ENCODE measurements around the gene ACTL6B. TPM values are rescaled to one million over a fixed set of nuclear protein-coding genes. Genes with fewer than 3 reads are reported as not detected.

ACTL6B gene
- total RNA-seq, 1 experiment from 2014 or later, result not detected

- H3K4me1 ChIP-seq (ENCODE audit: insufficient read depth, low read length), result no peaks in the 10 kb centered on the region
- BruUV-seq (replicated peaks), result no TSS peak
- H3K27ac ChIP-seq (ENCODE audit: low read length), result no peak overlapping the region
- no peak overlapping the region for H3K4me3 ChIP-seq (ENCODE audit: low read length)
- POLR2A ChIA-PET (ENCODE audit: unreplicated experiment), result no interaction called here
- no peaks in the 10 kb centered on the region for H3K9me2 ChIP-seq (replicated peaks; ENCODE audit: low read length)
- H3K9ac ChIP-seq (ENCODE audit: low read length), result no peak overlapping the region
- H3K9me3 ChIP-seq (ENCODE audit: low read length), result no peaks in the 10 kb centered on the region
- CTCF ChIA-PET, result no interaction called here
- no peak overlapping the region for H3K4me2 ChIP-seq (ENCODE audit: low read length)
- no peaks in the 10 kb centered on the region for H3K36me3 ChIP-seq (ENCODE audit: low read depth, low read length)
- DNase-seq, result no peak
- H3K79me2 ChIP-seq (ENCODE audit: low read length), result no peaks in the 10 kb centered on the region
- H3K27me3 ChIP-seq (ENCODE audit: low read length), result no peaks in the 10 kb centered on the region
- intact Hi-C loops (cut with micrococcal nuclease), result no loop called here
- TF ChIP-seq EZH2 (IDR thresholded peaks at IDR 0.05; ENCODE audit: low read length, unreplicated experiment) (no peak), CTCF (conservative IDR thresholded peaks at IDR 0.05; ENCODE audit: low read depth, low read length) (no peak), EZH2phosphoT487 (IDR thresholded peaks at IDR 0.05; ENCODE audit: borderline replicate concordance, low read length) (no peak)
- no peak for ATAC-seq
- no peak overlapping the region for H2AFZ ChIP-seq (ENCODE audit: low read length)
- no peaks in the 10 kb centered on the region for H3F3A ChIP-seq (ENCODE audit: low read length, unreplicated experiment)
- H4K20me1 ChIP-seq (ENCODE audit: low read length), result no peaks in the 10 kb centered on the region
Measured at GRCh38 chr7:100620804-100621203, 35.4 kb downstream of the ACTL6B start.

- Histone ChIP-seq H3K4me2 (ENCODE audit: low read length) (no peak overlapping the region), H3K36me3 (ENCODE audit: low read depth, low read length) (no peaks in the 10 kb centered on the region), H2AFZ (ENCODE audit: low read length) (no peak overlapping the region), H3K4me3 (ENCODE audit: low read length) (no peak overlapping the region), H3K9me3 (ENCODE audit: low read length) (no peaks in the 10 kb centered on the region), H3K27ac (ENCODE audit: low read length) (no peak overlapping the region), H3F3A (ENCODE audit: low read length, unreplicated experiment) (no peaks in the 10 kb centered on the region), H3K9ac (ENCODE audit: low read length) (no peak overlapping the region), H3K9me2 (replicated peaks; ENCODE audit: low read length) (no peaks in the 10 kb centered on the region), H3K27me3 (ENCODE audit: low read length) (no peaks in the 10 kb centered on the region), H4K20me1 (ENCODE audit: low read length) (no peaks in the 10 kb centered on the region), H3K79me2 (ENCODE audit: low read length) (no peaks in the 10 kb centered on the region), H3K4me1 (ENCODE audit: insufficient read depth, low read length) (no peaks in the 10 kb centered on the region)
- ATAC-seq, result no peak
- TF ChIP-seq CTCF (conservative IDR thresholded peaks at IDR 0.05; ENCODE audit: low read depth, low read length) (no peak), EZH2phosphoT487 (IDR thresholded peaks at IDR 0.05; ENCODE audit: borderline replicate concordance, low read length) (no peak), EZH2 (IDR thresholded peaks at IDR 0.05; ENCODE audit: low read length, unreplicated experiment) (no peak)
- no peak for DNase-seq
- intact Hi-C loops (cut with micrococcal nuclease), result no loop called here
- no TSS peak for BruUV-seq (replicated peaks)
- CTCF ChIA-PET, result no interaction called here
- POLR2A ChIA-PET (ENCODE audit: unreplicated experiment), result no interaction called here
Measured at GRCh38 chr7:100620239-100620638, 36.0 kb downstream of the ACTL6B start.

GRCh38 chr7:100614308-100614861 lies 41.9 kb downstream of the ACTL6B start:
- no peaks in the 10 kb centered on the region for H3K79me2 ChIP-seq (ENCODE audit: low read length)
- H3K27me3 ChIP-seq (ENCODE audit: low read length), result no peaks in the 10 kb centered on the region
- no peaks in the 10 kb centered on the region for H4K20me1 ChIP-seq (ENCODE audit: low read length)
- no peak for DNase-seq
- H3K9me3 ChIP-seq (ENCODE audit: low read length), result no peaks in the 10 kb centered on the region
- no peak overlapping the region for H3K9ac ChIP-seq (ENCODE audit: low read length)
- TF ChIP-seq CTCF (conservative IDR thresholded peaks at IDR 0.05; ENCODE audit: low read depth, low read length), result no peak
- TF ChIP-seq EZH2 (IDR thresholded peaks at IDR 0.05; ENCODE audit: low read length, unreplicated experiment), result no peak
- no peak for TF ChIP-seq EZH2phosphoT487 (IDR thresholded peaks at IDR 0.05; ENCODE audit: borderline replicate concordance, low read length)
- no peaks in the 10 kb centered on the region for H3K9me2 ChIP-seq (replicated peaks; ENCODE audit: low read length)
- intact Hi-C loops (cut with micrococcal nuclease), result no loop called here
- H3F3A ChIP-seq (ENCODE audit: low read length, unreplicated experiment), result no peaks in the 10 kb centered on the region
- no peak overlapping the region for H2AFZ ChIP-seq (ENCODE audit: low read length)
- 0 out of 2 replicates have a peak, but pooled peaks cover 3% of the 10 kb centered on the region for H3K4me1 ChIP-seq (ENCODE audit: insufficient read depth, low read length)
- ChIA-PET CTCF (interaction anchor here (0.7 kb wide), 1 partner anchor 28 kb away, joined by 3 read pairs; the partner anchor contains the start of gene FBXO24), POLR2A (ENCODE audit: unreplicated experiment) (no interaction called here)
- no peak overlapping the region for H3K4me2 ChIP-seq (ENCODE audit: low read length)
- no peak overlapping the region for H3K4me3 ChIP-seq (ENCODE audit: low read length)
- H3K27ac ChIP-seq (ENCODE audit: low read length), result no peak overlapping the region
- BruUV-seq (replicated peaks), result no TSS peak
- ATAC-seq, result no peak
- no peaks in the 10 kb centered on the region for H3K36me3 ChIP-seq (ENCODE audit: low read depth, low read length)

Measured in PC-3 (cell line).